Putamen (tissue), 1 donor: ENCODE data around the gene MDH2.
"Not testable (repeated sequence)": the region's sequence is repeated elsewhere in the genome, so short reads cannot be mapped to it uniquely, and the experiment has no call there.

Experiments used
- DNase-seq: peaks from one replicate; pipeline ENCODE4 v3.0.0-alpha.2; 2016; ENCODE audit warnings: low spot score

MDH2 gene, protein sequence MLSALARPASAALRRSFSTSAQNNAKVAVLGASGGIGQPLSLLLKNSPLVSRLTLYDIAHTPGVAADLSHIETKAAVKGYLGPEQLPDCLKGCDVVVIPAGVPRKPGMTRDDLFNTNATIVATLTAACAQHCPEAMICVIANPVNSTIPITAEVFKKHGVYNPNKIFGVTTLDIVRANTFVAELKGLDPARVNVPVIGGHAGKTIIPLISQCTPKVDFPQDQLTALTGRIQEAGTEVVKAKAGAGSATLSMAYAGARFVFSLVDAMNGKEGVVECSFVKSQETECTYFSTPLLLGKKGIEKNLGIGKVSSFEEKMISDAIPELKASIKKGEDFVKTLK

DNA sequence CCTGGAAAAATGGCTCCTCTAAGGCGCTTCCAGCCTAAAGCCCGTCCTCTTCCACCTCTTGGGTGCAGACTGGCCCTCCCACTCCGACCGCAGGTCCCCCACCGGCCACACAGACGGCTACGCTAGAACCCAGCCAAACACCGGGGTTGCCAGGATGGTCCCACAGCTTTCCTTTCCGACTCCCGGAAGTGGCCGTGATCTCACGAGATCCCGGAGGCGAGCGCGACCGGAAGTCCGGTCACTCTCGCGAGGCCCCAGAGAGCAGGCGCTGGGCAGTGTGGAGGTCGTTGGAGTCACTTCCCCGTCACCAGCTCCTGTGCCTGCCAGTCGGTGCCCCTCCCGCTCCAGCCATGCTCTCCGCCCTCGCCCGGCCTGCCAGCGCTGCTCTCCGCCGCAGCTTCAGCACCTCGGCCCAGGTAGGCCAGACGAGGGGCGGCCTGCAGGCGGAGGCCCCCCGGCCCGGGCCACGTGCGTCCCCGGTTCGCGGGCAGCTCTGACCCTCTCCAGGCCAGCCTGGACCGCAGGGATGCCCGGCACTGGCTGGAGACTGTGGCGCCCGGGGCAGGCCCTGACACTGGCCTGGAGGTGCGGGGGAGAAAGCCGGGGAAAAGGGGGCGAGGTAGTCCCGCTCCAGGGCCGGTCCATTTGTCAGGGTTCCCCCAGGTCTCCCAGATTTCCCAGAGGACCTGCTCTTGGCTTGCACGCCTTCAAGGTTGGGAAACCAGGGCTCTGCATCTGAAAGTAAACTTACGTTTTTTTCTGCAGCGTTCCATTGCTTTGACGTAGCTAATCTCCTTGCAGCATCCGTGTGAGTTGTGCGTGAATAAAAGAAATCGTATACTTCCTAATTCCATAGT, at the start of gene MDH2, which contains the start of gene STYXL1:
MDH2 (plus strand) TSS at position 296 of the 857 bp plus-strand sequence; CDS start at position 351, 55 bp downstream.
STYXL1 (minus strand) TSS at position 190 of the 857 bp plus-strand sequence. CDS start 17,477 bp downstream, outside the sequence.
- peak; percentile 91 for DNase-seq

DNA sequence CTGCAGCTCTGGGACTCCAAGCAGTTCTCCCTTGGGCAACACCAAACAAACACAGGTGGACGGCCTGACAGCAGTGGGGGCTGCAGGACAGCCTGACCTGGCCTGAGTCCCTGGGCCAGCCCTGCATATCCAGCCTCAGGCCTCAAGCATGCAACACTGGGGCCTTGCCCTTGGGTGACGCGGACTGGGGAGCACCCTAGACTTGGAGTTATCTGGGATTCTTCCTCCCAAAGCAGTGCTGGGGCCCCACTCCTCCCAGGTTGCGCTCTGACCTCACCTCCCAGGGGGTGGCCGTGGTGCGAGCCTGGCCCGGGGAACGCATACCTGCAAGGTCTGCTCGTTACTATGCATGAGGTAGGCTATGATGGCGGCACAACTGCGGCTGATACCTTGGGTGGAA, 47.3 kb upstream of the MDH2 start:
- no peak for DNase-seq

DNA sequence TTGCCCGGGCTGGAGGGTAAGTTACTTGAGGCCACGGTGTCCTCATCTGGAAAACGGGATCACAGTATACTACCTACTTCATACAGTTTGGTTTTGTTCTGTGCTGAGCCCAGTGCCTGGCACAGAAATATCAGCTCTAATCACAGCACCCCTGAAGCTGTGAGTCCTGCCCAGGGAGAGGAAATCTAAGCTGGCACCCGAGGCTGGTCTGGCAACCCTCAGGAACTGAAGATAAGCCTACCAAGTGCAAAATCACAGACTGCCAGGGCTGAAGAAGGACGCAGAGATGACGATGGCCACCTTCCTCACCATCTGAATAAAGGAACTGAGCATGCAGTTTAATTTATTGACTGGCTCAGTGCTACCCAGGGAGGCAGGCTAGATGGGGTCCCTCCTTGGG, 45.8 kb upstream of the MDH2 start:
- DNase-seq = no peak

DNA sequence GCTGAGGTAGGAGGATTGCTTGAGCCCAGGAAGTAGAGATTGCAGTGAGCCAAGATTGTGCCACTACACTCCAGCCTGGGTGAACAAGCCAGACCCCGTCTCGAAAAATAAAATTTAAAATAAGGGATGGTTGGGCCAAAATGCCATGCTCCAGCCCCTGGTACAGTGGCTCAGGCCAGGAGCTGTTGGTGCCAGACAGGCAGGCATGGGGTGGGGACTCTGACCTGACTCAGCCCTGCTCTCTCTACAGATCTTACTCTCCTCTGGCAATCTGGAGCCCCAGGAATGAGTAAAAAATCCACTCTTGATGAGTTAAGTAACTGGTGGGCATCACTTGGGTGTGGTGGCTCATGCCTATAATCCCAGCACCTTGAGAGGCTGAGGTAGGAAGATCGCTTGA, 45.1 kb upstream of the MDH2 start:
- DNase-seq = no peak

DNA sequence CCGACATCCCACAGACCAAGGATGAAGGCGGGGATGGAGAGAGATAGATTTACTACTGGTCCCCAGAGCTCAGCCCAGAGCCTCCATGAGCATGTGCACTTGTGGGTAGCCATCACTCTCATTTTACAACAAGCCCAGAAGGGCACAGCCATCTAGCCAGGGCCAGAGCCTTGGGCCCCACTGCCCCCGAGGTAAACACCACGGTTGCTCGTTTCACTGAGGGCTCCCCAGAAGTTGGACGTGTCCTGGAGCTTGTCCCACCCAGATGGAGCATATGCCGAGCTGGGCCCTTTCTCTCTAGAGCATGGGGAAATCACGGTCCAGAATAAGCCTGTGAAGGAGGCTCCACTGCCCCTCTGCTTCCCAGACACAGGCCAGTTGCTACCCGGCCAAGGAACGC, 44.6 kb upstream of the MDH2 start:
- DNase-seq = no peak

DNA sequence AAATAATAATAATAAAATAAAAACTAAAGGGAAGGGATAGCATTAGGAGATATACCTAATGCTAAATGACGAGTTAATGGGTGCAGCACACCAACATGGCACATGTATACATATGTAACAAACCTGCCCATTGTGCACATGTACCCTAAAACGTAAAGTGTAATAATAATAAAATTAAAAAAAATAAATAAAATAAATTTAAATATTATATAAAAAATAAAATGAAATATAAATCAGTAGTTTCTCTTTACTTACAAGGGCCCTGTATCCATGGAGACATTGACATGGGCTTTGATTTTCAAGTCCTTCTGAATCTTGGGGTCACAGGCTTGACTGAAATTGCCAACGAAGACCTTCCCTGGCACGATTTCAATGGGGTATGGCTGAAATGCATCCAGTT, 42.9 kb upstream of the MDH2 start:
- not testable (repeated sequence) for DNase-seq

DNA sequence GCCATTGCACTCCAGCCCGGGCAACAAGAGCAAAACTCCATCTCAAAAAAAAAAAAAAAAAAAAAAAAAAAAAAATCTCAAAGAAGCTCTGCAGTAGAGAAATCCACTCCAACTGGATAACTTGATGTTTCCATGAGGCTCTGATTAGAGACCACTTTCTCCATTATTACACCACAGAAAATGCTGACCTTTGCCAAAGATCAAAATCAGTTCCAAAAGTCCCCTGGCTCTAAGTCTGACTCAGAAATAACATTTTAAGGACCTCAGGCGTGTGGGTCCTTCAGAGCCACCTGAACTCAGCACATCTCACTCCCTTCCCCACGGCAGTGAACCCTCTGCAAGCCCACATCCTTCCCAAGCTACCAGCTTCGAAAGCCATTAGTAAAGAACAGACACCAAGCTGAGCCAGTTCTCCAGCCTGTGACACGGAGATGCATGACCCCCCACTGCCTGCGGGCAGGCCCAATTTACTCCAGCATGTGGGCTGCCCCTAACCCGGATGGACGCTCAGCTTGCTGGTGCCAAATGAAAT, 39.7 kb upstream of the MDH2 start:
- DNase-seq = no peak

DNA sequence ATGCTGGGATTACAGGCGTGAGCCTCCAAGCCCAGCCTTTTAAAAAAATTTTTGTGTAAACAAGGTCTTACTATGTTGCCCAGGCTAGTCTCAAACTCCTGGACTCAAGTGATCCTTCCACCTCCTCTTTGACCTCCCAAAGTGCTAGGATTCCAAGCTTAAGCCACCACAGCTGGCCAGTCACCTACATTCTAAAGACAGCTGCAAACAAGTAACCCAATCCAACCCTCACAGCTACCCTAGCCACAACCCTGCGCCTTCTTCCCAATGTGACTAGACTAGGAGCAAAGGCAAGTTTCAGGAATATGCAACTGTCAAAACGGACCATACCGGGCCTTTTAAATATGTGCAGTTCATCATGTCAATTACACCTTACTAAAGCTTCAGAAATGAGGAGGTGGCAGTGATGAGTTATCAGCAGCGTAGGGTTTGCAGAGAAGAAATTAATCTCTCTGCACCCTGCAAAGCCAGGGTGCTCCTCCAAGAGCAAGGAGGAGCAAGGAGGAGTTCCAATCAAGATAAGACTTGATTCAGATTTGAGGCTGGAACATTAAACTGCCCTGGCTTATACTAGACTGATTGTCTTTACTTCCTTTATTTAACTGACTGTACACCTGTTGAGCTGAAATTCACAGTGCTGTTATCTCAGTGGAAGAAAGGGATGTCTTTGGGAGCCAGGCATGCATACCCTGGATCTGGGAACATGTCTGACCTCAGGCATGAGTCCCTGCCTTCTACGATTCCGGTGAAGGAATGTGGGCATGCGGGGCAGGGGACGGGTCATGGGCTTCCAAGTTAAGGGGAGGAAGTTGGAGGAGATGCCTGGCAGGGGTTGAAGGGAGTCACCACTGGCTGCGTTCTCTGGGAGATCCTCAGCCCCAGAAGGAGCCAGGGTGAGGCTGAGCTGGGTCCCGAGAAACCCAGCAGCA, 38.0 kb upstream of the MDH2 start:
- peak; percentile 71 for DNase-seq

DNA sequence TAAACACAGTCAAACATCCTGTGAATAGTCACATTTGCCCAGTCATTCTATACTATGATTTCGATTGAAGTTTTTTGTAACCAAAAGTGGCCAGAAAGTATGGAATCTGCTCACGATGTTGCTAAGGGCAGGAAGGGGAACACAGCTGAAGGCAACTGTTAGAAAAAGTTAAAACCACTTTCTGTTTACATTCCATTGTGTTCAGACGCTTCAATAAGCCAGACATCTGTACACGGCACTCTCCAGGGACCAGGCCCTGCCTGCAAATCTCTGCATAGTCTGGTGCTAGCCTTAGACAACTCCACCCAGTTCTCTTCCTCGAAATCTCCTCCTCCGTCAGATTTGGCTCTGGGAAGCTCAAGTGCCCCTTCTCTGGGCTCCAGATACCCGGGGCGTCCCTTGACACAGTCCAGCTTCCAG, 36.5 kb upstream of the MDH2 start:
- DNase-seq = no peak

DNA sequence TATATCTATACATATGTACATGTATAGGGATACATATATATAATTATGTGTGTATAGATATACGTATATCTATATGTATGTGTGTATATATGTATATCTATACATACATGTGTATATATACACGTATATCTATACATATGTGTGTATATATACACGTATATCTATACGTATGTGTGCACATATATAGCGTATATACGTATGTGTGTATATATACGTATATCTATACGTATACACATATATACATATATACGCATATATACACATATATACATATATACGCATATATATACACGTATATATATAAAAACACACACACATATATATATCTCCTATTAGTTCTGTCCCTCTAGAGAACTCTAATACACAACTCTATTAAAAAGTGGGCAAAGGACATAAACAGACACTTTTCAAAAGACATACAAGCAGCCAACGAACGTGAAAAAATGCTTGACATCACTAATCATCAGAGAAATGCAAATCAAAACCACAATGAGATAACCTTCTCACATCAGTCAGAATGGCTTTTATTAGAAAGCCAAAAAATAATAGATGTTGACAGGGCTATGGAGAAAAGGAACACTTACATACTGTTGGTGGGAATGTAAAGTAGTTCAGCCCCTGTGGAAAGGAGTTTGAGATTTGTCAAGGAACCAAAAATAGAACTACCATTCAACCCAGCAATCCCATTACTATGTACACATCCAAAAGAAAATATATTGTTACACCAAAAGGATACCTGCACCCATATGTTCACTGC, 31.5 kb upstream of the MDH2 start:
- DNase-seq = no peak

DNA sequence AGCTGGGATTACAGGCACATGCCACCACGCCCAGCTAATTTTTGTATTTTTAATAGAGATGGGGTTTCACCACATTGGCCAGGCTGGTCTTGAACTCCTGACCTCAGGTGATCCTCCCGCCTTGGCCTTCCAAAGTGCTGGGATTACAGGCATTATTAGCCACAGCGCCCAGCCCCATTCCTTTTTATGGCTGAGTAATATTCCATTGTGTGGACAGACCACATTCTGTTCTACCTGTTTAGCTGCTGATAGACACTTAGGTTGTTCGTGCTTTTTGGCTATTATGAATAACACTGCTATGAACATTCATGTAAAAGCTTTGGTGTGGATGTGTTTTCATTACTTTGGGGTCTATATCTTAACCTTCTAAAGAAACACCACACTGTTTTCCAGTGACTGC, 29.4 kb upstream of the MDH2 start:
- not testable (repeated sequence) for DNase-seq

DNA sequence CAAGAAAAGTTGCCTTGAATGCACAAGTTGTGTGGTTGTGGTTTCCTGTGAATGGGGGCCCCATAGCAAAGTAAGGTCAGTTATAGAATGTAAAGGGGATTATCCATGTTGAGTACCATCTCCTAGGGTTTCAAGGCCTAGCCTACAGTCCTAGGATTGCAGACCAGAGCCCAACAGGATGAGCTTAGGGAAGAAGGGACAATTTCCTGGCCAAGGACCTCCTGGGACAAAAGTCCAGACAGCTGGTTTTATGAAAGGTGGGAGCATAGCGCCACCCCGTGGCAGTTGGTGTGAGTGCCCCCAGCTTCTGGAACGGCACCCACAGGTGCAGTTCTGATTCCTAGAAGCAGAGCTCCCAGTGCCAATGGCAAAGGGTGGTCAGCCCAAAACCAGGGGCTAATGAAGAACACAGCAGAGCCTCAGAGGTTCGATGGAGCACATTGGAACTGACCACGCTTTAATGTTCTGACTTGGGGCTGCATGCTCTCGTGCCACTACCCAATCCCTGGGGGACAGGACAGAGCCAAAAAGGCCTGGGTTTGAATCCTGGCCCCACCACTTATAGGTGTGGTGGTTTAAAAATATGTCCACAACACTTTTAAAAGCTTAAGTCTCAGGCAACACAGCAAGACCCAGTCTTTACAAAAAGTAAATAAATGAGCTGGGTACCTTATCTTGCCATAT, 27.7 kb upstream of the MDH2 start:
- peak; percentile 37 for DNase-seq

DNA sequence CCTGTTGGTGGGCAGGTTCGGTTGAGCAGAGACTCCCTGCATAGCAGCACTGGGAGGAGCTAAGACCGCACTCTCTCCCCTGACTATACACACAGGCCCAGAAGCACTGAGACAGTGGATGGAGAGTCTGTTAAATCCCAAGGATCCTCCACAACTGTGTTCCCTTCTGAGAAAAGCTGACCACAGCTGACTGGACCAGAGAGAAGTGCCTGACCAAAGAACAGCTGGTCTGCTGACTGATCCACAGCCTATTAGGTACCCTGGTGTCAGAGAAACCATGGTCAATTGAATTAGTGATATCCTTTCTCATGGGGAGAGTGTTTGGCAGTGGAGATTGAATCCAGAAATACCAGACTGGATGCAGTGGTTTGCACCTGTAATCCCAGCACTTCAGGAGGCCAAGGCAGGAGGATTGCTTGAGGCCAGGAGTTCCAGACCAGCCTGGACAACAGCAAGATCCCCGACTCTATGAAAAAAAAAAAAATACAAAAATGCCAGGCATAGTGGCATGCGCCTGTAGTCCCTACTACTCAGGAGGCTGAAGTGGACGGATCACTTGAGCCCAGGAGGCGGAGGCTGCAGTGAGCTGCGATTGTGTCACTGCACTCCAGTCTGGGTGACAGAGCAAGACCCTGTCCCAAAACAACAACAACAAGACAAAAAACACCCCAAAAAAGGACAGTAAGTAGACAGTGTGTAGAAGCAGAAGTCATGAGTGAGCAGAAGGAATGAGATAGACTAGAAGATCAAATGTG, 25.7 kb upstream of the MDH2 start:
- no peak for DNase-seq

DNA sequence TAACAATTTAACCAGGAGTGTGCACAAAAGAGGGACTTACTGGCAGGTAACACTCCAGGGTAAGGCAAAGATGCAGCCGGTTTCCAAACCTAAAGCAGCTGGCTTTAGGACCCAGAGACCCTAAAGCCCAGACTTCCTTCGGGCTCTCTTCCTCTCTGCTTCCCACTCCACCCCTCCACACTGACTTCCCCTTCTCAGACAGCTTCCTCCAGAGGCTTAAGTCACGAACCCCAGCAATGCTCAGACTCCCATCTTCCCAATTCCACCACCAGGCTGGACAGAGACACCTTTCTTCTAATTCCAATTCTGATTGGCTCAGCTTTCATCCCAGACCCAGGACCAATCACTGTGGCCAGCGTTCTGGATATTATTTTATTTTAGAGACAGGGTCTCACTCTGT, 24.9 kb upstream of the MDH2 start:
- no peak for DNase-seq

DNA sequence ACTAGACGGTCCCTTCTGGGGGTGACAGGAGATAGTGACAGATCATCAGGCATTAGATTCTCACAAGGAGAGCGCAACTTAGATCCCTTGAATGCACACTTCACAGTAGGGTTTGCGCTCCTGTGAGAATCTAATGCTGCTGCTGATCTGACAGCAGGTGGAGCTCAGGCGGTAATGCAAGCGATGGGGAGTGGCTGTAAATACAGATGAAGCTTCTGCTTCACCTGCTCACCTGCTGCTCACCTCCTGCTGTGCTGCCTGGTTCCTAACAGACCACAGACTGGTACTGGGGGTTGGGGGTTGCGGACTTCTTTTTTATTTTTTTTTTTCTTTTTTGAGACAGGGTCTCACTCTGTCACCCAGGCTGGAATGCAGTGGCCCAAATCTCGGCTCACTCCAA, 18.2 kb upstream of the MDH2 start:
- DNase-seq = not testable (repeated sequence)

DNA sequence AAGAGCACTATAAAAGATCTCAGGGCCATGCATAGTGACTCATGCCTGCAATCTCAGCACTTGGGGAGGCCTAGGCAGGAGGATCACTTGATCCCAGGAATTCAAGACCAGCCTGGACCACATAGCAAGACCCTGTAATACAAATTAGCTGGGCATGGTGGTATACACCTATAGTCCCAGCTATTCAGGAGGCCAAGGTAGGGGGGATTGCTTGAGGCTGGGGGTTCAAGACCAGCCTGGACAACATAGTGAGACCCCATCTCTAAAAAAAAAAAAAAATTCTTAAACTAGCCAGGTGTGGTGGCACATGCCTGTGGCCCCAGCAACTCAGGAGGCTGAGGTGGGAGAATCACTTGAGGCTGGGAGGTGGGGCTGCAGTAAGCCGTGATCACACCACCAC, 15.9 kb upstream of the MDH2 start:
- no peak for DNase-seq

DNA sequence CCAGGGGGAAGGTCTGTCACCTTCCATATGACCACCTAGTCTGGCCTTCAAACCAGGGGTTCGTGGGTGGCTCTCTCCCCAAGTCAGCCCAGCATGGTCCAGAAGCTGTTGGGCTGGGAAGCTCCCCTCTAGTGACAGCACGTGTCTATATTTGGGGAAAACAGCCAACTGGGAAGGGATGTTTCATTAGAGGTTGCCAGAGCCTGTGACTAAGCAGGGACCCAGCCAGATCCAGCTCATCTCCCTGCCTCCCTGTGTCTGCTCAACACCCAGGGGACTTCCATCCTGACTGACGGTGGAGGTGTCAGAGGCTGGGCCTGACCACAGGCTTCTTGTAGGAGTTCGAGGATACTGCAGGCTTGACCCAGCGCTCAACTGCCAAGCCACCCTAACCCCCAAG, 10.6 kb upstream of the MDH2 start:
- no peak for DNase-seq

DNA sequence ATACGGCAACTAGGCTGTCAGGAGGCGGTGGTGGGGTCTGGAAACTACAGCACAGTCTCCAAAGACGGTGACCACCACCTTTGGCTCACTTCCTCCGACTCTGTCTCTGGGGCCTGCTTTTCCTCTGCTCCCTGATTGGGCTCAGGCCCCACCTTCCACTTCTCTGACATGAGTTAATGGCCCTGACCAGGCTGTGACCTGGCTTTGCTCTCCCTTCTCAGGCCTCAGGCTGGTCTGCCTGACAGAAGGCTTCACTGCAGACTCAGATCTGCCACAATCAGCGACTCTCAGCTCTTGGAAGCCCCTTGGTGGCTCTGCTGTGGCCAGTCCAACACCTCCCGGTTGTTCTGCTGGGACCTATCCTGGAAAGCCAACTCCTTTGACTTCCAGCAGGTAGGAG, 7.8 kb upstream of the MDH2 start:
- no peak for DNase-seq

DNA sequence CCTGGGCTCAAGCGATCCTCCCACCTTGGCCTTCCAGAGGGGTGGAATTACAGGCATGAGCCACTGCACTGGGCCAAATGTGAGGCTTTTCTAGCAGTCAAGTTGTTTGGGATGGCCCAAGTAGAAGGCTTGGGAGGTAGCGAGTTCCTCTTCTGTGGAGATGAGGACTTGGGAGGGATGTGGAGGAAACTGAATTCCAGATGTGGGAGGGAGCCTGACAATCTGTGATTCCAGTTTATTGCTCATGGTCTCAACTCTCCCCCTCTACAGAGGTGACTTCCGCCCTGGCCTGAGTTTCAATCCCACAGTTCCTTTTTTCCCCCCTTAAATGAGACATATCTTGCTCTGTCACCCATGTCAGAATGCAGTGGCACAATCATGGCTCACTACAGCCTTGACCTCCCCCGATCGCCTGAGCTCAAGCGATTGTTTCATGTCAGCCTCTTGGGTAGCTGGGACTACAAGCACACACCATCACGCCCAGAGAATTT, 3.5 kb upstream of the MDH2 start:
- DNase-seq = no peak
